Inferior parietal cortex (tissue), 1 donor: ENCODE data around the gene TMC5.
"Not testable (repeated sequence)": the region's sequence is repeated elsewhere in the genome, so short reads cannot be mapped to it uniquely, and the experiment has no call there.

Experiments
- DNase-seq: peaks from one replicate; pipeline ENCODE4 v3.0.0-alpha.2; 2016; ENCODE audit errors: extremely low spot score

Gene TMC5

DNA sequence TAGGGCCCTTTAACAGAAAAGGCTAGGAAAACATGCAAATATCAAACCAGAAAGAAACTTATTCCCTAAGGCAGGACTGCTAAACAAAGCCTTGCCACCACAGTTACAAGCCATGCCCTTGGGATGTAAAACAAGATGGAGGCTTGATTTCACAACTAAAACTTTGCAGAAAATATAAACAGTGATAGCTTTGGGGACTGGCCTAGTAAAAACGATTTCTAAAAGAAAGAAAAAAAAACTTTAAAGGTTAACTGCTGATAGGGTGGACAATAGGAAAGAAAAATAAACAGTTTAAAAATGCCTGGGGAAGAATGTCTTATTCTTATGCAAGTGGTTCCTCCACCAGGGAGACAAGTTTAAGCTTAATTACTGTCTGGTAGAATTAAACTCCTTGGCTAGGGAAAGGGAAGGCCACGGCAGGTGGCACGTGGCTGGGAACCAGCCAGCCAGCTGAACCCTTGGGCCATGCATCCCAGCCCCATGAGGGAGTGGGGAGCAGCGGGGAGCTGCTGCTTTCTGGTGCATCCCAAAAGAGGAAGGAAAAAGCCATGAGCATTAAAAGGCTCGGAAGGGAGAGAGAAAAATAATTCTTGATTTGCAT lies 10.7 kb upstream of the TMC5 start:
- DNase-seq: no peak

DNA sequence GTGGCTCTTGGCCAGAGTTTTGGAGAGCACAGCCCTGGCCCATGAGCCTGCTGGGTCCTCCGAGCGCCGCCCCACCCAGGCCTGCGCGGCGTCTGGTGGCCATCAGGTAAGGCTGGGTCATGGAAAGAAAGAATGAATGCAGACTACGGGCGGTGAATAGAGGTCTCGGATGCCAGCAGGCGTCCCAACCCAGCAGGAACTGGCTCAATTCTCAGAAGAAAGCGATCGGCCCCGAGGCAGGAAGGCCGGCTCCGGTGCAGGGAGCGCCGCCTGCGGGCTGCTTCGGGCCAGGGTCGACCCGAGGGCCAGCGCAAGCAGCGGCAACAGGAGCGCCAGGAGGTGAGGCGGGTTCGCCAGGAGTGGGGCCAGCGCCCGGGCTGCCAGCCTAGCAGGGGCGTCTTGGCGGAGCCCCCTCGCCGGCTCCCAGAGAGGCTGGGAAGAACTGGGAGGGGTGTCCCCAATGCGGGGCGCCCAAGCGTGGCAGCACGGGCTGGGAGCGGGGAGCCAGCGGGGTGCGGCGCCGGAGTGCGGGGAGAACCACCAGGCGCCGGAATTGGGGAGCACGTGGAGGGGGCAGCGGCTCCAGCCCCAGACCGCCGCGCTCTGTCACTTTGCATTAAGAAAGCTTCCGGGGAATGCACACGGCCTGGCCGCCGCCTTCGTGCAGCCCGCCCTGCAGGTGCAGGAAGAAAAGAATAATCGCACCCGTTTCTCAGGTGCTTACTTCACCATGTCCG lies 7.1 kb upstream of the TMC5 start:
- DNase-seq: no peak

DNA sequence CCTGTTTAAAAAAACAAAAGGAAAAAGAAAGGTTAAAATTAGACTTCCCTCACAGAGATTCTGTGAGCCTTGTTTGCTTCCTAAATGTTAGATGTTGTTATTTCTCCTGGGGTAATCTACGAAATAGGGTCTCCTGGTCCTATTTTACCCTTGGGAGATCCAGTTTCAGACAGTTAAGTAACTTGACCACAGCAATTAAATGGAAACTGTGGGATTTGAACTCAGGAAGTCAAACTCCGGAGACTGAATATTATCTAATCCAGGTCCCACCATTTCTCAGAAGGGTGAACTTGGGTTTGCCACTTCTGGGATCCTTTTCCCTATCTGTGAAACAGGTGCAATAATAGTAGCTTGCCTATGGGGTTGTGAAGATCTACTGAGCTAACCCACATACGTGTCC lies 6.4 kb upstream of the TMC5 start:
- DNase-seq: no peak

DNA sequence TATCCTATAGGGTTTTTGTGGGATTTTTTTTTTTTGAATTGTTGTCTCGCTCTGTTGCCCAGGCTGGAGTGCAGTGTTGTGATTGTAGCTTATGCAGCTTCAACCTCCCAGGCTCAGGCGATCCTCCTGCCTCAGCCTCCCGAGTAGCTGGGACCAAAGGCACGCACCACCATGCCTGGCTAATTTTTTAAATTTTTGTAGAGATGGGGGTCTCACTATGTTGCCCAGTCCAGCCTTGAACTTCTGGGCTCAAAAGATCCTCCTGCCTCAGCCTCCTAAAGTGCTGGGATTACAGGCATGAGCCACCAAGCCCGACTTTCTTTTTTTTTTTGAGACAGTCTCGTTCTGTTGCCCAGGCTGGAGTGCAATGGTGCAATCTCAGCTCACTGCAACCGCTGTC lies 5.6 kb upstream of the TMC5 start:
- not testable (repeated sequence) for DNase-seq

DNA sequence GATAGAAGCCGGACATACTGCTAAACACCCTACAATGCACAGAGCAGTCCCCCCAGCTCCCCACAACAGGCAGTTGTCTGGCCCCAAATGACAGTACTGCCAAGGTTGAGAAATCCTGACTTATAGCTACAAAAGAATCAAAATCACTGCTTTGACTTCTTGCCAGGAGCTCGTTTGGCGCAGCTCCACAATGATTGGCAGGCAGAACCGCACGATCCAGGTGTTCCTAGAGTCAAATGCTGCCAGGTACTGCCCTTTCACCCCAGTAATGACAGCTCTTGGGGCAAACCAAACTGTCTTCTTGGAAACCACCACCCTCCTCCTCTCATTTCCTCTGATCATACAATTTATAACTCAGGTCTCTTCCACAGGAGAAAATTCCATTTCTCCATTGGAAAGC lies 2.2 kb upstream of the TMC5 start:
- DNase-seq: no peak

DNA sequence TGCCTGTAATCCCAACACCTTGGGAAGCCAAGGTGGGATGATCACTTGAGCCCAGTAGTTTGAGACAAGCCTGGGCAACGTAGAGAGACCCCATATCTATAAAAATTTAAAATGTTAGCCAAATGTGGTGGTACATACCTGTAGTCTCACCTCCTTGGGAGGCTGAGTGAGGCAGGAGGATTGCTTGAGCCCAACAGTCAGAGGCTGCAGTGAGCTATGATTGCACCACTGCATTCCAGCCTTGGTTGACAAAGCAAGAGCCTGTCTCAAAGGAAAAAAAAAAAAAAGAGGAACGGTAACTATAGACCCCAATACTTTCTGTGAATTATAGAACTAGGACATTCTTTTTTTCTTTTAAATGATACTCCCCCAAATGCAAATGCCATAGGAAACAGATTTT lies 1.8 kb upstream of the TMC5 start:
- no peak for DNase-seq

DNA sequence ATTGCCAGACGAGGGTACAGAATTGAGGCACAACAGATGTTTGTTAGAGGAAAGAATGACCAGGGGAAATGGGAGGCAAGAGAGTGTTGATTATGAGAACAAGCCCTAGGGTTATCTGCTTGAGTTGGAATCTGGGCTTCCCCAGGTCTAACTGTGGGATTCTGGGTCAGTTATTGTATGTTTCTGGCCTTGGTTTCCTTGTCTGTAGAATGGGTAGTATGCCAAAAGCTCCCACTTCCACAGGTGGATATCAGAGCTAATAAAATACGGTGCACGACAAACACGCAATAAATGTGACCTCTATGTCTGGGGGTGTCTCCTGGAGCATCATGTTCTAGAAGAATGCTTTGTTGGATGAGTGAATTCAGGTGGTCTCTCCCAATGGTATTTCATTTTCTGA lies 517 bp downstream of the TMC5 start:
- no peak for DNase-seq

DNA sequence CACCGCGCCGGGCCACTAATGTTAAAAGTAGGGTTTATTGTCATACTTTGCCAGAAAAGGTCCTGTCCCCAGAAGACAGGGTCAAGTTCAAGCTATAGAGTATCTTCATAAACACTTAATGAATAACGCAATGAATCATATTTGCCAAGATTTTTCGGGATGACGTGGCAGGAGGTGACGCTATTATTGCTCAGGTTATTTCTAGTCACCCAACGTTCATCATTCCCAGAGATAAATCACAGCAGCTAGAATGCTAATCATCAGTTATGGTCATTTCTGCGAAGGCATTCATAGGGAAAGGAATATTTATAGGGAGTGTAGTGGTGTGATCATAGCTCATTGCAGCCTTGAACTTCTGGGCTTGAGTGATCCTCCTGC lies 2.0 kb downstream of the TMC5 start:
- DNase-seq: no peak

DNA sequence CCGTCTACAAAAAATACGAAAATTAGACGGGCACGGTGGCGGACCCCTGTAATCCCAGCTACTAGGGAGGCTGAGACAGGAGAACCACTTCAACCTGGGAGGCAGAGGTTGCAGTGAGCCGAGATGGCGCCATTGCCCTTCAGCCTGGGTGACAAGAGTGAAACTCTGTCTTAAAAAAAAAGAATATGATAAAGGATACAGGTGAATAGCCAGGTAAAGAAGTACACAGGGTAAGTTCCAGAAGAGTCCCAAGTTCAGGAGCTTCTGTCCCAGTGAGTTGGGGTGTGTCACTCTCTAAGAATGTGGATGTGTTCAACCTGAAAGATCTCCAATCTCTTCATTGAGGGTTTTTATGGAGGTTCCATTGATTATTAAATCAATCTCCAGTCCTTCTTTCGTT lies 6.8 kb downstream of the TMC5 start:
- no peak for DNase-seq

DNA sequence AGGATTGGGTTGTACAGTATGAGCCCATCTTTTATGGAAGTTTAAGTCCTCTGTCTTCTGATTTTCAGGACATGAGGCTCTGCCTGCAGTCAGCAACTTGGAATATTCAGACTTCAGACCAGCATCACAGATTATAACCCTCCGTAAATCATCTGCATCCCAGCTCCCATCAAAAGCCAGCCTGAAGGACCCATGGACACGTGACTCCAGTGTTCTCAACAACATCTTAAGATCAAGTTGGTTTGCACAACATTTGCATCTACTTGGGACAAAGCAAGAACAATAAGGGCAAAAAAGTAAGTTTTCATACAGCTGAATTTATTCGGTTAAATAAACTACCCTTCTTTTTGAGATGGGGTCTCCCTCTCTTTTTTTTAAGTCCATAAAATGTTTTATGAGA lies 12.7 kb downstream of the TMC5 start:
- no peak for DNase-seq

DNA sequence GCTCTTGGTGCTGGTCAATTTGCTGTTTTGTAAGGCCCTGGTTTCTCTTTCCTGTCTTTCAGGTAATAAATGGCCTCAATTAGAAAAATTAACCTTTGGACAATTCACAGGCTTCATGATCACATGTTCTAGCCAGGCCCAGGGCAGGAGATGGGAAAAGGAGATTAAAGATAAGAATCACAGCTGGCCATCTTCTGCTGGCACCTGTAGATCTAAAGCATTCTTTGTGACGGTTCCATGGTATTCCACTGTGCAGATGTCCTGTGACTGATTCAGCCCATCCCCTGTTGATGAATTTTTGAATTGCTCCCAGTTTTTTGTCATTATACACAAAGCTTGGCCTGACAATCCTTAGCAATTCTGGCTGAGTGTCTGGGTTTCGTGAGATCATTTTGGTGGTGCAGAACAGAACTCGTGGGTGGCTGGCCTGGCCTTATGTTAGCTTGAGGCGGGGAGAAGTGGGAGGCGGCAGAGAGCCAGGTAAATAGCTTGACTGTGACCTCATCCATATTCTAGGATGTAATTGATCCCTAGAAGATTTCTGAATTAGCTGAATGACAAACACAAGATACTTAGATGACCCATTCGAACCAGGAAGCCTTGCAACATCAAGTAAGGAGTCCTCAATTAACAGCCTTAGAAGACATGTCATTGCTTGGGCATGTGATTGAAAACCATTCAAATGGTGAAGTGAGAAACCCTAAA lies 14.1 kb downstream of the TMC5 start:
- DNase-seq: no peak

DNA sequence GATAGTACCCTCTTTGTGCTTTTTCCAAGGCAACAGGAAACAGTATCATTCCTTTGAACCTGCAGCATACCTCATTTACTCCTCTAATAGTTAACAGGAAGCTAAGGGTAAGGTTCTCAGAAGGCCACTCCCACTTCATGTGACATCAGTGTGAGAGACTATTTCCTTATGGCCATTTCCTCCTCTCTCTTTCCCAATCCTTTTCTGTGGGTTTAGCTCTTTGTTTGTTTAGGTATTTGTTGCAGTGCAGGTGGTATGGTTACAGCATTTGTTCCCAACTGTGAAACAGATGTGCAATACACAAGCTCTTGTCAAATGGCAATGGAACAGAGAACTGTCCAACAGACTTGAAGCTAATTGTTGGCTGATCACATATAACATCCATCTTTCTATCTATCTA lies 14.7 kb downstream of the TMC5 start:
- DNase-seq: no peak

DNA sequence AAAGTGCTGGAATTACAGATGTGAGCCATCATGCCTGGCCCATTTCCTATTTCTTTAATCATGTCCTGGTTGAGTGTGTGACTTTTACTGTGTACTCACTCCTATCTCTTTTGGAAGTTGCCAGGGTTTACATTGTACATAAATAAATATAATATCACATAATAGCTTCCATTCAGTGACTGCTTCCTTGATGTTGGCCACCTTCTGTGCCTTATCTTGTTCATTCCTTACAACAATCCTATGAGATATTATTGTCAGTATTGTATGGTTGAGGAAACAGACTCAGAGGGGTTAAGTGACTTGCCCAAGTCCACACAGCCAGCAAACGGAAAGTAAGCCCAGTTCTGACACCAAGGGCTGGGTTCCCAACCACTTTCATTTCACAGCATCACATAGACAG lies 16.9 kb downstream of the TMC5 start:
- no peak for DNase-seq

DNA sequence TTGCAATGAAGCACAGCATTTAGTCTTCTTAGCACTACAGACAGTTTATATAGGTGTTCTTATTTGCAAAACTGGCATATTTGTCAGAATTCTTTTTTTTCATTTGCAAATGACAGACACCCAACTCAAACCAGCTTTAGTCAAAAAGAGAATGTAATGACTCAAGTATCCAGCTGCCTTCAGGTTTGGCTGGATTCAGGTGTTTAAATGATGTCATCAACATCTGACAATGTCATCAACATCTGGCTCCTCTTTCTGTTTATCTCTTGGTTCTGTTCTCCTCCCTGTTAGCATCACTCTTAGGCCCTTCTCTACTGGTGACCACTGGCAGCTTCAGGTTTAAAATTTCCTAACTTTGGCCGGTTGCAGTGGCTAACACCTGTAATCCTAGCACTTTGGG lies 18.9 kb downstream of the TMC5 start:
- DNase-seq: no peak

DNA sequence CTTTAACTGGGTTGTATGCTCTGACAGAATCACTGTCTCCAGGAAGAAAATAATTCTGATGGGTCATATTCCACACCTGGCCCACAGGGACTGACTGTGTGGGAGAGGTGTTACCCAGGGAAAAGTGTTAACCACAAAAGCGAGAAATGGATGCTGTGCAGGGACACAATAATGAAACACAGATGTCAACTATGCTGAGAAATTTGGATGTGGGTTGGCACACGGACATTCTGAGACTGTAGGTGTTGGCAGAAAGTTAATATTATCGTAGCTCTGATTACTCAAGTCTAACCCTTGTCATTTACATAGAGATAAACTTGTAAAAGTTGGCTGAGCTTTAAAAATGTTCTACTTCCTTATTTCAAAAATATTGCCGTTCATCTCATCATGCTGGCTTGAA lies 19.6 kb downstream of the TMC5 start:
- peak; percentile 4 for DNase-seq

DNA sequence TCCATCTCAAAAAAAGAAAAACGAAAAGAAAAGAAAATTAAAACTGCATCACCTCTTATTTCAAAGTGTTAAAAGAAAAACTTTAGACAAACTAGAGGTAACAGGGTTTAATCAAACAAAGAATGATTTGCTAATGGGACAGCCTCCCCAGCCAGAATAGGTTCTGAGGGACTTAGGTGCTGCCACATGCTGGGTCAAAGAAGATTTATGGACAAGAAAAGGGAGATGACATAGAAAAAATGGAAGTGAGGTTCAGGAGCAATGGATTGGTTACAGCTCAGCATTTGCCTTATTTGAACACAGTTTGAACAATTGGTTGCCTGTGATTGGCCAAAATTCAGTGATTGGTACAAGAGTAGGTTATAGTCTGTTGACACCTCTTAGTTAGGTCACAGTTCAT lies 21.1 kb downstream of the TMC5 start:
- no peak for DNase-seq

DNA sequence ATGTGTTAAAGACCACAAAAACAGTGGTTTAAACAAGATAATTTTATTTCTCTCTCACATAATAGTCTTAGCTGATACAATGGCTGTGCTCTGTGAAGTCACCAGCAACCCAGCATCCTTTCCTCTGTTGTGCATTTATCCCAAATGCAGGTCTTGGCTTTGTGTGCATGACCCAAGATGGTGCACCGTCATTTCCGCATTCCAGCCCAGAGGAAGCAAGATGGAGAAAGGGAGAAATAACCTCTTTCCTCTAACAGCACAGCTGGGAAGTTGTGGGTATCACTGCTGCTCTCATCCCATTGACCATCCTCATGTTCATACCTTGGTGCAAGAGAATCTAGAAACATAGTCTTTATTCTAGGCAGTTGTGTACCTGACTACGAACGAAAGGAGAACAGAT lies 21.8 kb downstream of the TMC5 start:
- DNase-seq: no peak

DNA sequence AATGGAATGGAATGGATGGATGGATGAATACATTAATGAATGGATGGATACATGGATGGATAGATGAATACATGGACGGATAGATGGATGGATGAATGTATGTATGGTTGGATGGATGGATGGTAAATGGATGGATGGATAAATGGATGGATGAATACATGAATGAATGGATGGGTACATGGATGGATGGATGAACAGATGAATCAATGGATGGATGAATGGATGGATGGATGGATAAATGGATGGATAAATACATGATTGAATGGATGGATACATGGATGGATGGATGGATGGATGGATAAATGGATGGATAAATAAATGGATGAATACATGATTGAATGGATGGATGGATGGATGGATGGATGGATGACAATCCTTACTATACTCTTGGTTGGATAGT lies 26.0 kb downstream of the TMC5 start:
- no peak for DNase-seq

DNA sequence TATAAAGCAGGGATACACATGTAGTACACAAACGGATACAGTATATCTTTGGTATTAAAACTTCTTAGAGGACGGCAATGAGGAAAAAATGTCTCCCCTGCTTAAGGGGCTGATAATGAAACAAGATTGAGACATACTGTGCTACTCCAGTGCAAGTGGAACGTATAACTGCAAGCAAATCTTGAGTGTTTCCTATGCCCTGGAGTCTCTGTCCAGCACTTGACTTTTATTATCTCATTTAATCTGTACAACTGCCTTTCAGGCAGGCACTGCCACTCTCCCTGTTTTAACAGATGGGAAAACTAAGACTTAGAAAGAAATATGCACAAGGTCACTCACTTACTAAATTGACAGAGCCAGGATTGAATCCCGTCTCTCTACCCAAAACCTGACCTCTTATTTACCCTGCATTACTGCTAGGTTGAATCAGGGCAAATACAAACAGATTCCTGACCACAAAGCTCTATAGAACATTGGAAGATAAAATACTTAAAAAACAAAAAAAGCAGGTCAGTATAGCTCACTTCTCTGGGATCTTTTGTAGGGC lies 28.7 kb downstream of the TMC5 start:
- no peak for DNase-seq

DNA sequence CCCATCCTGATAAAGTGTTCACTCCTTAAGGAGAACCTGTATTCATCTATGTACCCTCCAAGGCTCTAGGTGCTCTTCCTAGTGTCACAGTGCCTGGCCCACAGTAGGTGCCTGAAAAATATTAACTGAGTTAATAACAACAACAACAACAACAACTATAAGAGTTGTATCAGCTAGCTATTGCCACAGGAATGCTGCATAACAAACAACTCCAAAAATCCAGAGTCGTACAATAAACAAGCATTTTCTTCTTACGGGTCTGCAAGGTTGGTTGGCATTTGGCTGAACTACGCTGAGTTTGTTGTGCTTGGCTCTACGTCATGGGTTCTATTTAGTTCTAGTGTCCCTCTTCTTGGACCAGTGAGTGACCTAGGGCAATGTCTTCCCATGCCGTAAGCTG lies 29.2 kb downstream of the TMC5 start:
- no peak for DNase-seq

DNA sequence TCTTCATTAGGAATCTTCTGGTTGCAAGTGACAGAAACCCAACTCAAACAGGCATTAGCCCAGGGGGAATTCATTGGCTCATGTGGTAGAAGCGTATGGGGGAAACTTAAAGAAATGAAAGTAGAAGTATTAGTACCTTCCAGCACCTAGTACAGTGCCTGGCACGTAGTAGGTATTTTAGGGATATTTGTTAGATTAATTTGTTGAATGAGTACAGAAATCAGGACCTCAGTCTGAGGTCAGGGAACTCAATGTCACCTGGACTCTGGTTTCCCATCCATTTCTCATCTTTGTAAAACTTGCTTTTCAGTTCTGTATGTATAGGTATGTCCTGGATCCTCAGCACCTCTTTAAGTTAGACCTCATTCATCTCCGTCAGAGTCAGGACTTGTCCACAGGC lies 32.5 kb downstream of the TMC5 start:
- no peak for DNase-seq

DNA sequence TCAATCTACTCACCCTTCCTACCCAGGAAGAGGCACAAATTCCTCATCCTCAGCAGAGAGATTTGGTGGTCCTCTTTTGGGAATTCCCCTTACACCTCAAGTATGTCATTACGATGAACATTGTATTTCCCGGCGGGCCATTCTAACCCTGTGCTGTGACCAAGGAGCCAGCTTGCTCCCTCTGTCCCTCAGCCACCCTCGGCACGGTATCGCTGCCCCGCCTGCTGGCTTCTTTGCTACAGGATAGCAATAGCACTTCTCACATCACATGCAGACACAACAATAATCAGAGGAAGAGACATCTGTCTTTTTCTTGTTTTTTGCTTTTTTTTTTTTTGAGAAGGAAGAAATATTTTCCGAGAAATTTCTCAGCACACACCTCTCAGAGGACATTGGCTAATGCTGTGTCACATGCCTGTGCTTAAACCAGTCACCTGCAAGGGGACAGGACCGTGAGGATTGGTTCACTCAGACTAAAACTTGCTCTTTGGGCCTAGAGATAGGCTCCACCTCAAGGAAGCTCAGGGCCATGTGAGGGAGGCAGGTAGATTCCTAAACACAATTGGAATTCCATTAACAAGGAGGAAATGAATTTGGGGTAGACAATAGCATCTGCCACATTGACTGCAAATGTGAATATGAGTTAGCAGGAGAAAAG lies 41.2 kb downstream of the TMC5 start:
- no peak for DNase-seq

DNA sequence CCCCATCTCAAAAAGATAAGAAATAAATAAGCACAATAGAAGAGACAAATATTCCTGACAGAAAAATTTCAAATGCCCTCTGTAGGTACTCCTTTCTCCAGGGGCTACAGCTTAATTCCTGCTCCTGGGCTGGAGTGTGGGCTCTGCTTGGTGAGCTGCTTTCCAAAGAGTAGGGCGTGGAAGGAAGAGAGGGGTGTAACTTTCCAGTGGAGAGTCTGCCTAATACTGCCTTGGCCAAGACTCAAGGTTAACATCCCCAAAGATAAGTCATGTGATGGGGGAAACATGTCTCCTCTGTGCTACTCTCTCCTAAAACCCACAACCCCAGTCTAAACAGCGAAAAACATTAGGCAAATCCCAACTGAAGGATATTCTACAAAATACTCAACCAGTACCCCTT lies 42.7 kb downstream of the TMC5 start:
- DNase-seq: no peak
